Keratinocyte (primary cell): ENCODE measurements around the gene RNU7-1. TPM values are rescaled to one million over a fixed set of nuclear protein-coding genes. Genes with fewer than 3 reads are reported as not detected.

Experiments used
- DNase-seq: peaks from one replicate; pipeline ENCODE4 v3.0.0-alpha.2; 2011; ENCODE audit warnings: low read depth, missing footprints, low spot score
- FAIRE-seq: peaks from 2 replicates; lab custom pipeline; 2011; peaks lifted over from hg19 to GRCh38; lab: Jason Lieb, UNC
- H2AFZ ChIP-seq: 2 replicates; pipeline ENCODE4 v1.6.0; 2012; ENCODE audit warnings: low read length, control low read depth, inconsistent platforms; ENCODE audit not compliant: control insufficient read depth
- H3K27ac ChIP-seq: 2 replicates; pipeline ENCODE4 v1.5.1; 2011; ENCODE audit warnings: low read length; ENCODE audit not compliant: control insufficient read depth, insufficient read depth
- H3K27me3 ChIP-seq: 3 replicates; pipeline ENCODE4 v1.6.0; 2011; ENCODE audit warnings: low read length; ENCODE audit not compliant: control insufficient read depth, insufficient read depth; ENCODE audit errors: extremely low read depth
- H3K36me3 ChIP-seq, 2 experiments: 2 replicates in 1 of 2; 3 replicates in 1 of 2; pipeline ENCODE4 v1.5.1; 2011; ENCODE audit warnings: low read length in 2 of 2, mild to moderate bottlenecking in 1 of 2; ENCODE audit not compliant: control insufficient read depth in 2 of 2, insufficient read depth in 2 of 2; ENCODE audit errors: extremely low read depth in 1 of 2
- H3K4me1 ChIP-seq: 3 replicates; pipeline ENCODE4 v1.5.1; 2011; ENCODE audit warnings: low read length; ENCODE audit not compliant: control insufficient read depth, insufficient read depth; ENCODE audit errors: extremely low read depth
- H3K4me2 ChIP-seq: 3 replicates; pipeline ENCODE4 v1.6.0; 2011; ENCODE audit warnings: low read depth, low read length; ENCODE audit not compliant: control insufficient read depth, insufficient read depth; ENCODE audit errors: extremely low read depth
- H3K4me3 ChIP-seq, 3 experiments: fragments of 200-600 bp in 1 of 3; sonication (generic) in 1 of 3; 2 replicates in 2 of 3; 3 replicates in 1 of 3; pipeline ENCODE4 v1.5.1; 2011 to 2016; ENCODE audit warnings: low read length in 3 of 3, mild to moderate bottlenecking in 3 of 3, control low read depth in 2 of 3, inconsistent platforms in 1 of 3, low read depth in 1 of 3, mixed read lengths in 1 of 3, mixed run types in 1 of 3, moderate library complexity in 1 of 3; ENCODE audit not compliant: control insufficient read depth in 2 of 3, insufficient read depth in 2 of 3; ENCODE audit errors: extremely low read depth in 1 of 3
- H3K79me2 ChIP-seq: 2 replicates; pipeline ENCODE4 v1.6.0; 2012; ENCODE audit warnings: low read length; ENCODE audit not compliant: control insufficient read depth, insufficient read depth
- H3K9ac ChIP-seq: 3 replicates; pipeline ENCODE4 v1.6.0; 2011; ENCODE audit warnings: low read length; ENCODE audit not compliant: control insufficient read depth, insufficient read depth; ENCODE audit errors: extremely low read depth
- H3K9me1 ChIP-seq: 3 replicates; pipeline ENCODE4 v1.6.0; 2011; ENCODE audit warnings: low read length; ENCODE audit not compliant: control insufficient read depth, insufficient read depth; ENCODE audit errors: extremely low read depth
- H3K9me3 ChIP-seq: 2 replicates; pipeline ENCODE4 v1.5.1; 2012; ENCODE audit warnings: low read depth, low read length; ENCODE audit not compliant: control insufficient read depth
- H4K20me1 ChIP-seq: 3 replicates; pipeline ENCODE4 v1.6.0; 2011; ENCODE audit warnings: low read length; ENCODE audit not compliant: control insufficient read depth, insufficient read depth; ENCODE audit errors: extremely low read depth
- EZH2 ChIP-seq: IDR thresholded peaks from one replicate; pipeline ENCODE4 v1.6.1; 2012; ENCODE audit warnings: inconsistent platforms, mild to moderate bottlenecking, low read length, moderate library complexity
- dilution Hi-C: fragments of 300-500 bp; cut with MboI; formaldehyde crosslinking; loops from one replicate; pipeline ENCODE4 v1.7.0; 2020; ENCODE audit warnings: low sequenced_read_pairs; ENCODE audit not compliant: extremely low pct_ligation_motif_present
- polyA plus RNA-seq, 5 experiments: library from polyadenylated mRNA; depleted of rRNA in 3 of 5; stranded (reverse) in 3 of 5; stranded (forward) in 1 of 5; unstranded in 1 of 5; fragments of >200 nt; gene quantifications; 1 replicate in 1 of 5; 2 replicates in 3 of 5; 3 replicates in 1 of 5; pipeline versions ENCODE4 v1.2.1 to v1.2.3, GENCODE V29; 2011 to 2012; ENCODE audit warnings: missing spikeins in 2 of 5, low read depth in 1 of 5, low replicate concordance in 1 of 5
- TF ChIP-seq, protein P1 (sequence below), 3 experiments: IDR thresholded peaks in 1 of 3; conservative IDR thresholded peaks in 1 of 3; optimal IDR thresholded peaks in 1 of 3; 2 replicates in 2 of 3; 3 replicates in 1 of 3; pipeline versions ENCODE3 to v1.5.1; 2011; ENCODE audit warnings: low read length in 3 of 3, mild to moderate bottlenecking in 3 of 3, moderate library complexity in 2 of 3, control low read depth in 1 of 3, inconsistent platforms in 1 of 3; ENCODE audit not compliant: insufficient read depth in 2 of 3; ENCODE audit errors: extremely low read depth in 1 of 3

The RNU7-1 gene
- polyA plus RNA-seq, 1 donor (not counting 4 experiments of a cell fraction or from before 2014, with no cell fraction given): not detected

DNA sequence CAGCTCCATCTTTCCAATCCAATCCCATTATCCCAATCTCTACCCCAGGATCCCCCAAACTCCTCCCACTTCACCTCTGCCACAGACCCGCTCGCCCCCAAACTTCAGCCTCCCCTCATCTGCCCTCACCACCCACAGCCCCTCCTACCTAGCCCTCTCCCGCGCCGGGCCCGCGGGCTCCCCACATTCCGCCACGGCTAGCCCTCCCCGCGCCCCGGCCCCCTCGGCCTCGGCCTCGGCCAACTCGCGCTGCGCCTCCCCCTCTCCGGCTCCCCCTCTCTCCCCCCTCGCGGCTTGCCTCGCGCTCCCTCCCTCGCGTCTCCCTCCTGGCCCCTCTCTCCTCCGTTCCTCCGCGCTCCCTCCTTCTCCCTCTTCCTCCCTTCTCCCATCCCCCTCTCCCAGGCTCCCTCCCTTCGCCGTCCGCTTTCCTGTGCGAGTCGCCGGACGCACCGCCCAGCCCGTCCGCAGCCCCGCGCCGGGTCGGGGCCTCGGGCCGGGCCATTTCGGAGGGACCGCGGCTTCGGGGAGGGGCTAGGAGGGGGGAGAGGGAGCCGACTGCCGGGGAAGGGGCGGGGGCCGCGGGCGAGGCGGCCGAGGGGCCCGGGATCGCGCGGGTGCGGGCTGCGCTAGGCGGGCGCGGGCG is 16.1 kb upstream of the RNU7-1 start, which contains the start of gene ATN1:
TSS of gene ATN1 (plus strand) at position 581 of the 643 bp plus-strand sequence. CDS start 6,043 bp downstream, outside the sequence.
- Histone ChIP-seq H3K27me3 (no peaks in the 10 kb centered on the region), H3K4me3 (peak within 1 kb of the TSS; percentile 69 to 91 (median 84)), H3K27ac (peak within 1 kb of the TSS; percentile 77), H3K4me1 (peaks cover 42% of the 10 kb centered on the region), H3K36me3 (peaks cover 0 to 3% of the 10 kb centered on the region in 2 experiments), H3K9me3 (no peaks in the 10 kb centered on the region), H3K79me2 (peaks cover 42% of the 10 kb centered on the region), H4K20me1 (peaks cover 4% of the 10 kb centered on the region), H3K4me2 (peak within 1 kb of the TSS; percentile 95), H3K9me1 (peaks cover 3% of the 10 kb centered on the region), H2AFZ (peak within 1 kb of the TSS; percentile 69), H3K9ac (peak within 1 kb of the TSS; percentile 83)
- DNase-seq: no peak
- dilution Hi-C loops: no loop called here
- no peak for TF ChIP-seq EZH2
- TF ChIP-seq, protein P1, sequence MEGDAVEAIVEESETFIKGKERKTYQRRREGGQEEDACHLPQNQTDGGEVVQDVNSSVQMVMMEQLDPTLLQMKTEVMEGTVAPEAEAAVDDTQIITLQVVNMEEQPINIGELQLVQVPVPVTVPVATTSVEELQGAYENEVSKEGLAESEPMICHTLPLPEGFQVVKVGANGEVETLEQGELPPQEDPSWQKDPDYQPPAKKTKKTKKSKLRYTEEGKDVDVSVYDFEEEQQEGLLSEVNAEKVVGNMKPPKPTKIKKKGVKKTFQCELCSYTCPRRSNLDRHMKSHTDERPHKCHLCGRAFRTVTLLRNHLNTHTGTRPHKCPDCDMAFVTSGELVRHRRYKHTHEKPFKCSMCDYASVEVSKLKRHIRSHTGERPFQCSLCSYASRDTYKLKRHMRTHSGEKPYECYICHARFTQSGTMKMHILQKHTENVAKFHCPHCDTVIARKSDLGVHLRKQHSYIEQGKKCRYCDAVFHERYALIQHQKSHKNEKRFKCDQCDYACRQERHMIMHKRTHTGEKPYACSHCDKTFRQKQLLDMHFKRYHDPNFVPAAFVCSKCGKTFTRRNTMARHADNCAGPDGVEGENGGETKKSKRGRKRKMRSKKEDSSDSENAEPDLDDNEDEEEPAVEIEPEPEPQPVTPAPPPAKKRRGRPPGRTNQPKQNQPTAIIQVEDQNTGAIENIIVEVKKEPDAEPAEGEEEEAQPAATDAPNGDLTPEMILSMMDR (optimal IDR thresholded peaks at IDR 0.05 in 1 of 3, IDR thresholded peaks at IDR 0.05 in 1 of 3, conservative IDR thresholded peaks at IDR 0.05 in 1 of 3; ENCODE audit: extremely low read depth in 1 of 3, insufficient read depth in 2 of 3, low read length in 3 of 3): no peak
- no peak for FAIRE-seq

DNA sequence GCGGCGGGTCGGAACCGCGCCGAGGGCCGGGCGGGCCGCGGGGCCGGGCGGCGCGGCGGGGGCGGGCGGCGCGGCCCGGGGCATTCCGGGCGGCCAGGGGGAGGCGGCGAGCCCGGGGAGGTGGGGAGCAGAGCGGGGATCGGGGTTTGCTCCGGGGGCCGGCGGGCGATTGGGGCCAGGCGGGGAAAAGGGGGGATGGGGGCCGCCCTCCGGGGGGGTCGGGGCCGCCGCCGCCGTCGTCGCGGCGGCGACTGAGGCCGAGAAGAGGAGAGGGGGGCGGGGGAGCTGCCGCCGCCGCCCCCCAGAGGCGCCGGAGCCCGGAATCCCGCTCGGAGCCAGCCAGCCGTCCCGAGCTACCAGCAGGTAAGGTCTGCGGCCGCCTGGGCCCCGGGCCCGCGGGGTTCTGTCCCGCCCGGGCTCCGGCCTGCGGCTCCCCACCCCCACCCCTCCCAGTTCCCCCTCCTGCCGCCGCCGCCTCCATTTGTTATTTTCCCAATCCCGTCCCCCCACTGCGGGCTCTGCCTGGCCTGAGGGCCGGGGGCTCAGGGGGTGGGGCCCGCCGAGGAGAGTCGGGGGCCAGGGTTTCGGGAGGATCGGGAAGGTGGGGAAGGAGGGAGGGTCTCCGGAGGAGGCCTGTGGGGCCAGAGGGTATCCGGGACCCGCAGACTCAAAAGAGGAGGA is 15.5 kb upstream of the RNU7-1 start:
- Histone ChIP-seq H3K9ac (peak overlapping the region; percentile 81), H3K4me3 (peak overlapping the region; percentile 64 to 91 (median 69)), H3K4me2 (peak overlapping the region; percentile 95), H3K9me3 (no peaks in the 10 kb centered on the region), H2AFZ (no peak overlapping the region), H3K4me1 (peaks cover 42% of the 10 kb centered on the region), H3K9me1 (peaks cover 3% of the 10 kb centered on the region), H3K27ac (peak overlapping the region; percentile 34), H3K79me2 (peaks cover 46% of the 10 kb centered on the region), H3K27me3 (no peaks in the 10 kb centered on the region), H4K20me1 (peaks cover 4% of the 10 kb centered on the region), H3K36me3 (peaks cover 0 to 3% of the 10 kb centered on the region in 2 experiments)
- no peak for DNase-seq
- no peak for FAIRE-seq
- dilution Hi-C loops: no loop called here
- TF ChIP-seq, protein P1 (optimal IDR thresholded peaks at IDR 0.05 in 1 of 3, IDR thresholded peaks at IDR 0.05 in 1 of 3, conservative IDR thresholded peaks at IDR 0.05 in 1 of 3; ENCODE audit: extremely low read depth in 1 of 3, insufficient read depth in 2 of 3, low read length in 3 of 3): no peak
- TF ChIP-seq EZH2: no peak
